ENCODE results near the gene INPP5A.
"Not testable (repeated sequence)": the region's sequence is repeated elsewhere in the genome, so short reads cannot be mapped to it uniquely, and the experiment has no call there.

Gene INPP5A

GRCh38 chr10:132810807-132811700 lies 273.5 kb downstream of the INPP5A start:
- DNase-seq: no peak

- no peak for DNase-seq
Measured at GRCh38 chr10:132811891-132812481, 274.4 kb downstream of the INPP5A start.

GRCh38 chr10:132812520-132812919 lies 274.9 kb downstream of the INPP5A start:
- DNase-seq: no peak

GRCh38 chr10:132813001-132813401 lies 275.4 kb downstream of the INPP5A start:
- no peak for DNase-seq

GRCh38 chr10:132813560-132814468 lies 276.2 kb downstream of the INPP5A start:
- no peak for DNase-seq

GRCh38 chr10:132814469-132814856 lies 276.9 kb downstream of the INPP5A start:
- no peak for DNase-seq

GRCh38 chr10:132815168-132815857 lies 277.7 kb downstream of the INPP5A start:
- DNase-seq: no peak

GRCh38 chr10:132816718-132817117 lies 279.1 kb downstream of the INPP5A start:
- DNase-seq: no peak

- no peak for DNase-seq
Measured at GRCh38 chr10:132817701-132818211, 280.2 kb downstream of the INPP5A start.

GRCh38 chr10:132820056-132820455 lies 282.5 kb downstream of the INPP5A start:
- no peak for DNase-seq

- not testable (repeated sequence) for DNase-seq
Measured at GRCh38 chr10:132825783-132826523, 288.4 kb downstream of the INPP5A start.

- DNase-seq: no peak
Measured at GRCh38 chr10:132826524-132827422, 289.2 kb downstream of the INPP5A start.

GRCh38 chr10:132827423-132827789 lies 289.8 kb downstream of the INPP5A start:
- DNase-seq: no peak

GRCh38 chr10:132827861-132828539 lies 290.4 kb downstream of the INPP5A start:
- no peak for DNase-seq

- DNase-seq: no peak
Measured at GRCh38 chr10:132828681-132829080, 291.1 kb downstream of the INPP5A start.

GRCh38 chr10:132829403-132829802 lies 291.8 kb downstream of the INPP5A start:
- no peak for DNase-seq

- no peak for DNase-seq
Measured at GRCh38 chr10:132832186-132832969, 294.8 kb downstream of the INPP5A start.

All from activated gamma-delta T cell (primary cell).